GM19463 (cell line): ENCODE measurements around the gene MAP4K3.
"Not testable (repeated sequence)": the region's sequence is repeated elsewhere in the genome, so short reads cannot be mapped to it uniquely, and the experiment has no call there.

ENCODE experiments used
- ATAC-seq: cut with Tn5 transposase; IDR thresholded peaks from one replicate; pipeline ENCODE4 v1.9.1; 2021; ENCODE audit warnings: mild to moderate bottlenecking, moderate library complexity; ENCODE audit not compliant: unreplicated experiment

Gene MAP4K3

GRCh38 chr2:39247512-39248043 lies 189.5 kb downstream of the MAP4K3 start:
- no peak for ATAC-seq

GRCh38 chr2:39246382-39246980 lies 190.6 kb downstream of the MAP4K3 start:
- no peak for ATAC-seq

GRCh38 chr2:39244963-39245625 lies 192.0 kb downstream of the MAP4K3 start:
- ATAC-seq: not testable (repeated sequence)

GRCh38 chr2:39244241-39244862 lies 192.7 kb downstream of the MAP4K3 start:
- not testable (repeated sequence) for ATAC-seq

GRCh38 chr2:39243469-39244123 lies 193.5 kb downstream of the MAP4K3 start, which contains the start of gene CDKL4:
TSS of gene CDKL4 (minus strand) at chr2:39243970.
- no peak for ATAC-seq

GRCh38 chr2:39241588-39241987 lies 195.5 kb downstream of the MAP4K3 start:
- no peak for ATAC-seq

- no peak for ATAC-seq
Observed at GRCh38 chr2:39240758-39241157, 196.3 kb downstream of the MAP4K3 start.

GRCh38 chr2:39234754-39235153 lies 202.3 kb downstream of the MAP4K3 start:
- no peak for ATAC-seq

- no peak for ATAC-seq
Observed at GRCh38 chr2:39232141-39232540, 204.9 kb downstream of the MAP4K3 start.

GRCh38 chr2:39228413-39229209 lies 208.5 kb downstream of the MAP4K3 start:
- ATAC-seq: no peak

GRCh38 chr2:39227628-39228412 lies 209.3 kb downstream of the MAP4K3 start:
- ATAC-seq: peak; percentile 72

- ATAC-seq: no peak
Observed at GRCh38 chr2:39225567-39225966, 211.5 kb downstream of the MAP4K3 start.

GRCh38 chr2:39223909-39224308 lies 213.2 kb downstream of the MAP4K3 start:
- no peak for ATAC-seq

GRCh38 chr2:39221459-39221858 lies 215.6 kb downstream of the MAP4K3 start:
- ATAC-seq: no peak

- ATAC-seq: no peak
Observed at GRCh38 chr2:39220136-39220535, 216.9 kb downstream of the MAP4K3 start.

- no peak for ATAC-seq
Observed at GRCh38 chr2:39218391-39218790, 218.7 kb downstream of the MAP4K3 start.

GRCh38 chr2:39217192-39217550 lies 219.9 kb downstream of the MAP4K3 start:
- no peak for ATAC-seq

- no peak for ATAC-seq
Observed at GRCh38 chr2:39216346-39217191, 220.5 kb downstream of the MAP4K3 start.

- ATAC-seq: no peak
Observed at GRCh38 chr2:39215545-39215944, 221.5 kb downstream of the MAP4K3 start.
